HEK293 (cell line): Measurements from ENCODE around the gene DSCAML1.

Source experiments
- CTCF ChIA-PET: fragments of 350-600 bp; formaldehyde crosslinking; extraction: SDS; loops from one replicate; lab custom pipeline; 2021; ENCODE audit warnings: antibody characterized with exemption; lab: Yijun Ruan, JAX
- POLR2A ChIA-PET: fragments of 300-600 bp; formaldehyde crosslinking; extraction: SDS; loops from one replicate; lab custom pipeline; 2020; ENCODE audit warnings: antibody characterized with exemption, inconsistent platforms; lab: Yijun Ruan, JAX
- H3K27ac ChIP-seq: fragments of 200-500 bp; sonication (Bioruptor generic); 2 replicates; pipeline ENCODE4 v1.5.1; 2014; ENCODE audit warnings: low read depth, low read length, control low read depth, inconsistent platforms; ENCODE audit errors: extremely low read depth
- H3K36me3 ChIP-seq, 2 experiments: fragments of 200-500 bp in 1 of 2; sonication (Bioruptor generic) in 1 of 2; 1 replicate in 1 of 2; 2 replicates in 1 of 2; pipeline ENCODE4 v1.5.1; 2014 to 2017; ENCODE audit warnings: inconsistent platforms in 2 of 2, low read length in 2 of 2; ENCODE audit not compliant: control insufficient read depth in 2 of 2, insufficient read depth in 1 of 2
- H3K4me1 ChIP-seq: fragments of 200-500 bp; sonication (Bioruptor generic); 2 replicates; pipeline ENCODE4 v1.5.1; 2014; ENCODE audit warnings: mild to moderate bottlenecking, low read length, inconsistent platforms; ENCODE audit not compliant: control insufficient read depth, insufficient read depth
- H3K4me3 ChIP-seq: 2 replicates; pipeline ENCODE4 v1.5.1; 2011; ENCODE audit warnings: low read depth, mild to moderate bottlenecking, control low read depth, low read length, moderate library complexity
- H3K9me3 ChIP-seq: fragments of 200-500 bp; sonication (Bioruptor generic); 2 replicates; pipeline ENCODE4 v1.5.1; 2014; ENCODE audit warnings: low read depth, low read length, inconsistent platforms; ENCODE audit not compliant: control insufficient read depth, insufficient read depth
- BCL11A ChIP-seq: fragments of 450-650 bp; formaldehyde crosslinking; IDR thresholded peaks from 2 replicates; pipeline ENCODE4 v1.5.1; 2016; ENCODE audit warnings: low read depth, missing biosample characterization, missing genetic modification characterization
- PRDM10 ChIP-seq: fragments of 450-650 bp; formaldehyde crosslinking; IDR thresholded peaks from 2 replicates; pipeline ENCODE4 v1.5.1; 2016; ENCODE audit warnings: missing biosample characterization, missing genetic modification characterization
- REST ChIP-seq: fragments of 450-650 bp; formaldehyde crosslinking; IDR thresholded peaks from 2 replicates; pipeline ENCODE4 v1.5.1; 2016; ENCODE audit warnings: missing biosample characterization, missing genetic modification characterization
- WT1 ChIP-seq: fragments of 450-650 bp; formaldehyde crosslinking; IDR thresholded peaks from 2 replicates; pipeline ENCODE4 v1.5.1; 2016; ENCODE audit warnings: missing biosample characterization, missing genetic modification characterization
- ZNF146 ChIP-seq: fragments of 450-650 bp; formaldehyde crosslinking; IDR thresholded peaks from 2 replicates; pipeline ENCODE4 v1.5.1; 2016; ENCODE audit warnings: missing biosample characterization, missing genetic modification characterization
- ZNF148 ChIP-seq: fragments of 450-650 bp; formaldehyde crosslinking; IDR thresholded peaks from 2 replicates; pipeline ENCODE4 v1.5.0; 2017; ENCODE audit warnings: missing biosample characterization, missing genetic modification characterization, borderline replicate concordance
- ZNF266 ChIP-seq: fragments of 450-650 bp; formaldehyde crosslinking; IDR thresholded peaks from 2 replicates; pipeline ENCODE4 v1.5.1; 2016; ENCODE audit warnings: missing biosample characterization, missing genetic modification characterization, low read depth
- ZNF560 ChIP-seq: fragments of 450-650 bp; formaldehyde crosslinking; IDR thresholded peaks from 2 replicates; pipeline ENCODE4 v1.5.1; 2017; ENCODE audit warnings: missing biosample characterization, missing genetic modification characterization, borderline replicate concordance
- ZNF596 ChIP-seq: fragments of 450-650 bp; IDR thresholded peaks from 2 replicates; pipeline ENCODE4 v1.5.0; 2018; ENCODE audit warnings: missing biosample characterization, mild to moderate bottlenecking, missing genetic modification characterization, moderate library complexity
- ZNF658 ChIP-seq: fragments of 450-650 bp; formaldehyde crosslinking; IDR thresholded peaks from 2 replicates; pipeline ENCODE4; 2016; ENCODE audit warnings: missing biosample characterization, missing genetic modification characterization
- ZNF768 ChIP-seq: fragments of 450-650 bp; formaldehyde crosslinking; IDR thresholded peaks from 2 replicates; pipeline ENCODE4 v1.5.1; 2018; ENCODE audit warnings: missing biosample characterization, mild to moderate bottlenecking, missing genetic modification characterization
- ZNF791 ChIP-seq: fragments of 450-650 bp; formaldehyde crosslinking; IDR thresholded peaks from 2 replicates; pipeline ENCODE4 v1.5.1; 2016; ENCODE audit warnings: missing biosample characterization, missing genetic modification characterization
- ZNF792 ChIP-seq: fragments of 450-650 bp; formaldehyde crosslinking; IDR thresholded peaks from 2 replicates; pipeline ENCODE4 v1.5.1; 2016; ENCODE audit warnings: missing biosample characterization, missing genetic modification characterization
- ZSCAN4 ChIP-seq: fragments of 450-650 bp; formaldehyde crosslinking; IDR thresholded peaks from 2 replicates; pipeline ENCODE4 v1.5.1; 2017; ENCODE audit warnings: missing biosample characterization, missing genetic modification characterization

The DSCAML1 gene

GRCh38 chr11:117724621-117725020 is 72.4 kb downstream of the DSCAML1 start:
- H3K27ac ChIP-seq: no peak overlapping the region
- no peak overlapping the region for H3K4me3 ChIP-seq
- no peaks in the 10 kb centered on the region for H3K4me1 ChIP-seq
- POLR2A ChIA-PET: no interaction called here
- no peaks in the 10 kb centered on the region for H3K36me3 ChIP-seq
- TF ChIP-seq ZNF560: no peak
- TF ChIP-seq BCL11A: no peak
- no peak for TF ChIP-seq ZNF266
- no peak for TF ChIP-seq ZNF768 (tag by site-specific recombination)
- no peak for TF ChIP-seq ZSCAN4
- no peak for TF ChIP-seq WT1
- no peak for TF ChIP-seq ZNF658 (tag by site-specific recombination)
- TF ChIP-seq PRDM10 (tag by site-specific recombination): no peak
- TF ChIP-seq ZNF148: no peak
- no peak for TF ChIP-seq ZNF596
- TF ChIP-seq ZNF792: no peak
- TF ChIP-seq ZNF146 (tag by site-specific recombination): no peak
- TF ChIP-seq, all 188 proteins: peak for 0
- H3K9me3 ChIP-seq: no peaks in the 10 kb centered on the region
- CTCF ChIA-PET: interaction anchor here (0.7 kb wide), 1 partner anchor 51 kb away, joined by 3 read pairs; no protein-coding TSS in a partner anchor

- H3K27ac ChIP-seq: no peak overlapping the region
- POLR2A ChIA-PET: no interaction called here
- CTCF ChIA-PET: interaction anchor here (0.8 kb wide), 1 partner anchor 83 kb away, joined by 3 read pairs; no protein-coding TSS in a partner anchor
Observed at GRCh38 chr11:117724104-117724503, 72.9 kb downstream of the DSCAML1 start.

More at GRCh38 chr11:117724104-117724503, 72.9 kb downstream of the DSCAML1 start:
- no peaks in the 10 kb centered on the region for H3K9me3 ChIP-seq
- H3K4me1 ChIP-seq: no peaks in the 10 kb centered on the region
- no peak overlapping the region for H3K4me3 ChIP-seq
- TF ChIP-seq ZNF791 (tag by site-specific recombination) (no peak), REST (tag by site-specific recombination) (no peak), ZNF148 (no peak)
- TF ChIP-seq, all 188 proteins: peak for 0
- H3K36me3 ChIP-seq: no peaks in the 10 kb centered on the region
